Endothelial cell of umbilical vein (primary cell): ENCODE results near the gene CMTM4. TPM values are rescaled to one million over a fixed set of nuclear protein-coding genes. Genes with fewer than 3 reads are reported as not detected.

Experiments used
- Bru-seq: library from RNA; stranded (reverse); fragments of 400-500 nt; gene quantifications from one replicate; lab custom pipeline; 2021; lab: Mats Ljungman, UMichigan
- BruChase-seq, 2 experiments: library from RNA; stranded (reverse); fragments of 400-500 nt; gene quantifications; one replicate each; lab custom pipeline; 2021; lab: Mats Ljungman, UMichigan
- BruUV-seq: library from RNA; stranded (reverse); fragments of 400-500 nt; replicated peaks from 2 replicates; lab custom pipeline; 2021; lab: Mats Ljungman, UMichigan
- CTCF ChIA-PET: fragments of 300-600, 350-600 bp; sonication (Branson Sonifier 250); formaldehyde crosslinking; loops from one replicate; lab custom pipeline; 2021; ENCODE audit warnings: antibody characterized with exemption, inconsistent platforms; lab: Charles Lee
- POLR2A ChIA-PET: fragments of 300-600, 350-600 bp; sonication (Branson Sonifier 250); formaldehyde crosslinking; loops from one replicate; lab custom pipeline; 2021; ENCODE audit warnings: antibody characterized with exemption, inconsistent platforms; lab: Charles Lee
- DNase-seq: peaks from one replicate; pipeline ENCODE4 v3.0.0-alpha.2; 2011; ENCODE audit warnings: low read depth, low spot score
- FAIRE-seq: peaks from 2 replicates; lab custom pipeline; 2011; peaks lifted over from hg19 to GRCh38; lab: Jason Lieb, UNC
- H2AFZ ChIP-seq: 2 replicates; pipeline ENCODE4 v1.6.0; 2012; ENCODE audit warnings: low read depth, low read length, control low read depth, inconsistent platforms
- H3K27ac ChIP-seq: 2 replicates; pipeline ENCODE4 v1.5.1; 2011; ENCODE audit warnings: low read depth, mild to moderate bottlenecking, control low read depth, low read length, moderate library complexity; ENCODE audit not compliant: insufficient read depth
- H3K27me3 ChIP-seq, 2 experiments: 2 replicates each; pipeline versions ENCODE4 v1.6.0 to v1.6.1; 2011; ENCODE audit warnings: low read length in 2 of 2, mixed read lengths in 1 of 2; ENCODE audit not compliant: control insufficient read depth in 2 of 2, insufficient read depth in 2 of 2
- H3K36me3 ChIP-seq, 2 experiments: 2 replicates in 1 of 2; 3 replicates in 1 of 2; pipeline ENCODE4 v1.5.1; 2011; ENCODE audit warnings: low read length in 2 of 2, mild to moderate bottlenecking in 1 of 2, moderate library complexity in 1 of 2; ENCODE audit not compliant: control insufficient read depth in 2 of 2, insufficient read depth in 2 of 2; ENCODE audit errors: extremely low read depth in 1 of 2
- H3K4me1 ChIP-seq: 3 replicates; pipeline ENCODE4 v1.5.1; 2011; ENCODE audit warnings: mild to moderate bottlenecking, low read length; ENCODE audit not compliant: control insufficient read depth, insufficient read depth; ENCODE audit errors: extremely low read depth
- H3K4me2 ChIP-seq: 2 replicates; pipeline ENCODE4 v1.6.1; 2011; ENCODE audit warnings: low read length, control low read depth, mixed read lengths; ENCODE audit not compliant: insufficient read depth
- H3K4me3 ChIP-seq, 3 experiments: fragments of 200-600 bp in 1 of 3; sonication (generic), shearing (Covaris generic) in 1 of 3; replicated peaks in 1 of 3; 2 replicates each; pipeline ENCODE4 v1.5.1; 2011 to 2016; ENCODE audit warnings: control low read depth in 3 of 3, low read length in 3 of 3, mild to moderate bottlenecking in 2 of 3, inconsistent platforms in 1 of 3, low read depth in 1 of 3, moderate library complexity in 1 of 3; ENCODE audit not compliant: insufficient read depth in 1 of 3
- H3K79me2 ChIP-seq: 2 replicates; pipeline ENCODE4 v1.6.0; 2012; ENCODE audit warnings: low read length, inconsistent platforms; ENCODE audit not compliant: control insufficient read depth, insufficient read depth
- H3K9ac ChIP-seq: replicated peaks from 2 replicates; pipeline ENCODE3; 2011; ENCODE audit warnings: low read length, control low read depth; ENCODE audit not compliant: insufficient read depth; ENCODE audit errors: extremely low read depth
- H3K9me1 ChIP-seq: replicated peaks from 3 replicates; pipeline ENCODE4 v1.6.0; 2011; ENCODE audit warnings: mild to moderate bottlenecking, low read length; ENCODE audit not compliant: control insufficient read depth, insufficient read depth; ENCODE audit errors: extremely low read depth
- H3K9me3 ChIP-seq: replicated peaks from 2 replicates; pipeline ENCODE4 v1.5.1; 2012; ENCODE audit warnings: low read length, inconsistent platforms; ENCODE audit not compliant: control insufficient read depth, insufficient read depth
- H4K20me1 ChIP-seq: replicated peaks from 2 replicates; pipeline ENCODE3; 2011; ENCODE audit warnings: mild to moderate bottlenecking, low read length; ENCODE audit not compliant: control insufficient read depth, insufficient read depth; ENCODE audit errors: extremely low read depth
- CTCF ChIP-seq, 2 donors: IDR thresholded peaks; 1 replicate in 1 of 2; 2 replicates in 1 of 2; pipeline ENCODE4 v1.5.1; 2011; ENCODE audit warnings: low read length in 2 of 2, mild to moderate bottlenecking in 2 of 2, moderate library complexity in 2 of 2, control low read depth in 1 of 2, inconsistent platforms in 1 of 2, low read depth in 1 of 2; ENCODE audit not compliant: insufficient read depth in 1 of 2; ENCODE audit errors: extremely low read depth in 1 of 2
- EZH2 ChIP-seq: IDR thresholded peaks from 2 replicates; pipeline ENCODE4 v1.6.1; 2012; ENCODE audit warnings: borderline replicate concordance, low read depth, mild to moderate bottlenecking, moderate library complexity, low read length, inconsistent platforms; ENCODE audit not compliant: severe bottlenecking
- FOS ChIP-seq: IDR thresholded peaks from 2 replicates; pipeline ENCODE4 v1.6.1; 2011; ENCODE audit warnings: mild to moderate bottlenecking, low read length, moderate library complexity, borderline replicate concordance; ENCODE audit not compliant: insufficient read depth
- GATA2 ChIP-seq: IDR thresholded peaks from 2 replicates; pipeline ENCODE4 v1.7.0; 2011; ENCODE audit warnings: low read depth, mild to moderate bottlenecking, moderate library complexity, mixed read lengths, low read length; ENCODE audit not compliant: insufficient read length, insufficient read depth
- JUN ChIP-seq: IDR thresholded peaks from 2 replicates; pipeline ENCODE4 v1.6.1; 2011; ENCODE audit warnings: borderline replicate concordance, low read depth; ENCODE audit not compliant: insufficient read length, insufficient read depth
- MAX ChIP-seq: IDR thresholded peaks from 2 replicates; pipeline ENCODE4 v1.6.1; 2011; ENCODE audit not compliant: insufficient read depth, insufficient read length
- MYC ChIP-seq: IDR thresholded peaks from one replicate; pipeline ENCODE4 v1.6.1; 2011; ENCODE audit warnings: mild to moderate bottlenecking, low read depth, low read length
- POLR2A ChIP-seq: IDR thresholded peaks from 2 replicates; pipeline ENCODE4 v1.6.1; 2012; ENCODE audit warnings: low read depth, mild to moderate bottlenecking, control low read depth, low read length
- POLR2AphosphoS5 ChIP-seq: IDR thresholded peaks from 2 replicates; pipeline ENCODE4 v1.6.1; 2012; ENCODE audit warnings: low read depth, mild to moderate bottlenecking, control low read depth, low read length, moderate library complexity; ENCODE audit not compliant: insufficient read depth
- dilution Hi-C: fragments of 300-500 bp; cut with MboI; formaldehyde crosslinking; loops from one replicate; pipeline ENCODE4 v1.15.0; 2019; ENCODE audit warnings: low sequenced_read_pairs; ENCODE audit not compliant: extremely low pct_ligation_motif_present
- intact Hi-C: fragments of 100-400 bp; cut with micrococcal nuclease; formaldehyde crosslinking; loops from one replicate; pipeline ENCODE4 v1.10.0; 2022
- long read RNA-seq: library from polyadenylated mRNA; stranded (forward); transcript quantifications from one replicate; pipeline ENCODE4 v2.0.0, GENCODE V29; 2021
- polyA minus RNA-seq, 3 experiments: library from RNA; depleted of rRNA, polyadenylated mRNA; stranded (reverse); fragments of >200 nt; gene quantifications; 1 replicate in 1 of 3; 2 replicates in 2 of 3; pipeline ENCODE4 v1.2.3, GENCODE V29; 2011
- polyA plus RNA-seq, 4 experiments: library from polyadenylated mRNA; depleted of rRNA in 3 of 4; stranded (reverse) in 3 of 4; unstranded in 1 of 4; fragments of >200 nt; gene quantifications; 2 replicates each; pipeline versions ENCODE4 v1.2.1 to v1.2.3, GENCODE V29; 2011 to 2012; ENCODE audit warnings: missing spikeins in 1 of 4
- total RNA-seq: library from RNA; stranded (reverse); gene quantifications from 2 replicates; pipeline ENCODE4 v1.2.3, GENCODE V29; 2021

The CMTM4 gene
- total RNA-seq: 8.5 and 9.0 TPM in 2 replicates
- 7.1 and 10.7 TPM in 2 replicates for polyA plus RNA-seq
- polyA plus RNA-seq (2011; cell fraction: cytosol; rRNA removed): 5.8 and 7.0 TPM in 2 replicates
- polyA plus RNA-seq (2011; cell fraction: nucleus; rRNA removed): 18.6 and 21.6 TPM in 2 replicates
- 6.8 and 10.7 TPM in 2 replicates for polyA plus RNA-seq (2012)
- polyA minus RNA-seq: 19.7 and 21.4 TPM in 2 replicates
- polyA minus RNA-seq (2011; cell fraction: cytosol; rRNA and poly(A)+ RNA removed): 28.7 TPM
- 9.9 and 10.6 TPM in 2 replicates for polyA minus RNA-seq (2011; cell fraction: nucleus; rRNA and poly(A)+ RNA removed)
- Bru-seq, nascent RNA: percentile 57 among the genes with signal in this experiment
- percentile 62 among the genes with signal in this experiment for BruChase-seq, experiment 1, labeled RNA remaining after a 6-hour chase
- percentile 60 among the genes with signal in this experiment for BruChase-seq, experiment 2, labeled RNA remaining after a 2-hour chase
- long read RNA-seq, full-length matches to known transcripts: 4 of 4 reads
- long read RNA-seq, partial matches to known transcripts: 0 of 4 reads
- long read RNA-seq, other reads (novel, unspliced or antisense): 0 of 4 reads

- DNase-seq (peak; percentile 86), FAIRE-seq (peak; percentile 74)
- H3K4me2 ChIP-seq: peak within 1 kb of the TSS; percentile 79
- H3K9me1 ChIP-seq: no peaks in the 10 kb centered on the region
- no peaks in the 10 kb centered on the region for H3K36me3 ChIP-seq
- CTCF ChIA-PET: interaction anchor here (0.6 to 7.8 kb wide), 9 partner anchors 18 to 171 kb away, joined by 3 to 49 read pairs (median 3); no protein-coding TSS in a partner anchor
- peak within 1 kb of the TSS; percentile 97 for H2AFZ ChIP-seq
- H3K27ac ChIP-seq: no peak within 1 kb of the TSS
- peaks cover 2% of the 10 kb centered on the region in 2 experiments for H3K27me3 ChIP-seq
- peak within 1 kb of the TSS; percentile 45 for H3K9ac ChIP-seq
- POLR2A ChIA-PET: no interaction called here
- peak within 1 kb of the TSS; percentile 40 to 60 (median 53) for H3K4me3 ChIP-seq
- H3K79me2 ChIP-seq: no peaks in the 10 kb centered on the region
- TF ChIP-seq POLR2AphosphoS5: peak; percentile 20
- no peak for TF ChIP-seq GATA2
- TF ChIP-seq FOS: no peak
- peak; percentile 34 for TF ChIP-seq POLR2A
- no peak for TF ChIP-seq MYC
- no peak for TF ChIP-seq EZH2
- peak; percentile 4 to 8 for TF ChIP-seq CTCF (IDR thresholded peaks at IDR 0.05; ENCODE audit: extremely low read depth in 1 of 2, insufficient read depth in 1 of 2, low read depth in 1 of 2, low read length in 2 of 2)
- TF ChIP-seq MAX: no peak
- TF ChIP-seq JUN: no peak
- no peaks in the 10 kb centered on the region for H4K20me1 ChIP-seq
- no peaks in the 10 kb centered on the region for H3K9me3 ChIP-seq
- intact Hi-C loops: loop anchor here (2.0 kb wide), 1 partner anchor 36 kb away; no protein-coding TSS in a partner anchor
- dilution Hi-C loops: no loop called here
- no TSS peak for BruUV-seq
- H3K4me1 ChIP-seq: peaks cover 8% of the 10 kb centered on the region
Measured at GRCh38 chr16:66696669-66697630, at the start of gene CMTM4. CMTM4 (minus strand) TSS chr16:66696743; CDS start chr16:66696525, 218 bp downstream.
